ENCODE data around the gene LRCH1. TPM values are rescaled to one million over a fixed set of nuclear protein-coding genes. Genes with fewer than 3 reads are reported as not detected.

Gene LRCH1
- total RNA-seq, 1 experiment from 2014 or later: 3.2 TPM

DNA sequence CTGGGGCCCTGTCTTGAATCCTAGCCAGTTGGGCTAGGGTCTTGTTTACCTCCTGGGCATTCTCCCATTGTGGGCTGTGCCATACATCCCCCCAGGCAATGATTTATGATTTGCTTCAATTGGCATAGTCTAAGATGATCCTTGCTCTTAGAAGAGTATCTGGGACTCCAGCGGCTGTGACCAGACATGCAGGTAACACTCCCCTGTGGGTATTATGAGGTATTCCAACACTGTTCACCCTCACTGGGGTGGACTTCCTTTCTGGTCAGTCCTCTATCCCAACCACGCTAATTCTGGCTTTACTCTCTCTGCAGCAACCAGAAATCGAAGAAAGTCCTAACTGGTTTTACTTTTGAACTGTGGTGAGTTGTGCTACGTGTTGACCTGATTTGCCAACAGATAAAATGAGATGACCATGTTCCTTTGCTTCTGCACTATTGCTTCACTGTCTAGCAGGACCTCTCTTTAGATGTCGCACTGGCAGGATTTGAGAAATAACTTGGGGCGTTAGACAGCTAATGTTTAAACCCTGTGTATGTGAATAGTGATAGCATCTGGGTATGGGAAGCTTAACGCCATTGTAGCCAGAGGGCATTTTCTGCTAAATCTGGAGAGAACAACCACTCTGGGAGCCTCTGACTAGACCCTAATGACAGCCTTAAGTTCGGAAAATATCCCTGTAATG lies 6.7 kb upstream of the LRCH1 start:
- DNase-seq: no peak
- Histone ChIP-seq H3K27me3 (ENCODE audit: control insufficient read depth, insufficient read depth, low read length) (no peaks in the 10 kb centered on the region), H3K36me3 (replicated peaks; ENCODE audit: control insufficient read depth, insufficient read depth, low read length) (no peaks in the 10 kb centered on the region), H3K4me3 (ENCODE audit: insufficient read depth, low read depth, low read length) (no peak overlapping the region)

DNA sequence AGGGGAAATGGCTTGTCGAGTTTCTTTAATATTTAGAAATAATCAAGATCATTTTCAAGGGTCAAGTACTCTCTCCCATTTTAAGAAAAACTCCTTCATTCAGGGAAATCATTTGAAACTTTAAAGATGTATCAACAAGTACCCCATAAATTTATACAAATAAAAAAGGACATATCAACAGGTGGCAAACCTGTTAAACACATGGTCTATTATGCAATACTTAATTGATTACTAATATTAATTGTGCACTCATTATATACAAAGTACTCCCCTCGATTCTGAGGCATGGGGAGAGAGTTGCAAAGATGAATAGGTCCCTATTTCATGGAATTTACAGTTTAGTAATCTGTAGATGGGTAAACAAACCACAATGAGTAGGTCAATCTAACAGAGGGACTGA lies 2.1 kb upstream of the LRCH1 start:
- H3K4me3 ChIP-seq (ENCODE audit: insufficient read depth, low read depth, low read length): no peak overlapping the region
- DNase-seq: no peak
- H3K27me3 ChIP-seq (ENCODE audit: control insufficient read depth, insufficient read depth, low read length): peaks cover 5% of the 10 kb centered on the region; the same call in 1 of the 2 replicates
- no peaks in the 10 kb centered on the region for H3K36me3 ChIP-seq (replicated peaks; ENCODE audit: control insufficient read depth, insufficient read depth, low read length)

DNA sequence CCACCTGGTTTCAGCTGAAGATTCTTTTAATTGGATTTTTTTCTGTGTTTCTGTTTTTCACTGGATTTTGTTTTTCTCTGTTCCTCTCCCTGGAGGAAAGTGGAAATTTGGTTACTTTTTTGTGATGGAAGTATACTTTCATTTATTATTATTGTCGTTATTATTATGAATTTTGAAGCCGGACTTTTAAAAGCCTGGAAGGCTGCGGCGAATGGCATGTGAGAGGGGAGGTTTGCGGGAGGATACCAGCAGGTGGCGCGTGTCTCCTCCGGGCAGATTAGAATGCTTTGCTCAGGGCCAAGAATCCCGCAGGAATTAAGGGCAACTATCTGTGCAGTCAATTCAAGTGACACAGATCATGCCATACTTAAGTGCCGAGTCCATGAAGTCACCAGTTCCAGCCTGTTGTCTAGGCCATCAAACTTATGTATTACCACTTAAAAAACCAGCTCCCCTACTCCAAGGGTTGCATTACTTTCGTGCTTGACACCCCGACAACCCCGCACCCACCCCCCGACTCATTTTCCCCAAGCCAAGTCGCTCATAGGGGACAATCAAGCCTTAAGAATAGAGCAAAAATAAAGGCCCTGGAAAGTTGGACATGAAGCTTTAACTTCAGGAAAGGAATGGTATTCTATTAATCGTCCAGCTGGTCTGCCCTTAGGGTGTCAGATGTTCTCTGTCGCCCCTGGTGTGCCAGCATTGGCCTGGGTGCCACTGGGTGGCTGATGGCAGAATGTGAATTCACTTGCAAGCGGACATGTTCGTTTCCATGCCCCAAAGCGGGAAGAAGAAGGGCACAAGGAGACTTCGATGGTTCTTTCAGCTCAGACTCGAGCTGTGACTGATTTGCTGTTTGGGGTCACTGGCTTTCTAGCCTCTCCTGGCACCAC lies 1.3 kb upstream of the LRCH1 start:
- DNase-seq: peak; percentile 71
- peaks cover 5% of the 10 kb centered on the region; the same call in 1 of the 2 replicates for H3K27me3 ChIP-seq (ENCODE audit: control insufficient read depth, insufficient read depth, low read length)
- peak overlapping the region; percentile 90; the same call in 1 of the 2 replicates for H3K4me3 ChIP-seq (ENCODE audit: insufficient read depth, low read depth, low read length)
- H3K36me3 ChIP-seq (replicated peaks; ENCODE audit: control insufficient read depth, insufficient read depth, low read length): no peaks in the 10 kb centered on the region

DNA sequence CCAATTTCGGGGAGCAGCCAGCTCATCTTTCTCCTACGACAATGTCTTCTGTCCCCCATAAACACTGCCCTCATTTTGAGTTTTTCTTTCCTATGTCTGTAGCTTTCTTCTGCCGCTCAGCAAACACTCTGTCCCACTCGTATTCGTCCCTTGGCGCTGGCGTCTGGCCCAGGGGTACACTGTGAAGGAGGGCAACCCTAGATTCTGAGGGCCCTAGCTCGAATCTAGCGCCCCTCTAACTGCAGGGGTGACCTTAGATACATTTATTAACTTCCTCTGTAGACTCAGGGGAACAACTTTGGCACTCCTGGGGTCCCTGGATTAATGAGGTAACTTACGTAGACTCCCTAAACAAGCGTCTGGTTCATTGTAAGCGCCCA lies 677 bp upstream of the LRCH1 start:
- H3K36me3 ChIP-seq (replicated peaks; ENCODE audit: control insufficient read depth, insufficient read depth, low read length): no peaks in the 10 kb centered on the region
- H3K4me3 ChIP-seq (ENCODE audit: insufficient read depth, low read depth, low read length): peak overlapping the region; percentile 90
- DNase-seq: no peak
- H3K27me3 ChIP-seq (ENCODE audit: control insufficient read depth, insufficient read depth, low read length): peaks cover 5% of the 10 kb centered on the region; the same call in 1 of the 2 replicates

DNA sequence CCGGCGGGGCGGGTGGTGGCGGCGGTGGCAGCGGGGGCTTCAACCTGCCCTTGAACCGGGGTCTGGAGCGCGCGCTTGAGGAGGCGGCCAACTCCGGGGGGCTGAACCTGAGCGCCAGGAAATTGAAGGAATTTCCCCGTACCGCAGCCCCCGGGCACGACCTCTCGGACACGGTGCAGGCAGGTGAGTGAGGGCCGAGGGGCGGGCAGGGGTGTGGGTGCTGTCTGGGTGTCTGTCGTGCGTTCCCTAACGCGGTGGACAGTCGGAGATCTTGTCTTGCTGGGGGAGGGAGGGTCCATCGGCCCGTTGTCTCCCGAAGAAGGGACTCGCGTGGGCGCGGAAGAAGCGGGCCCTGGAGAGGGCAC lies 533 bp downstream of the LRCH1 start:
- peaks cover 5% of the 10 kb centered on the region; the same call in 1 of the 2 replicates for H3K27me3 ChIP-seq (ENCODE audit: control insufficient read depth, insufficient read depth, low read length)
- peak; percentile 70 for DNase-seq
- H3K4me3 ChIP-seq (ENCODE audit: insufficient read depth, low read depth, low read length): peak overlapping the region; percentile 90
- no peaks in the 10 kb centered on the region for H3K36me3 ChIP-seq (replicated peaks; ENCODE audit: control insufficient read depth, insufficient read depth, low read length)

DNA sequence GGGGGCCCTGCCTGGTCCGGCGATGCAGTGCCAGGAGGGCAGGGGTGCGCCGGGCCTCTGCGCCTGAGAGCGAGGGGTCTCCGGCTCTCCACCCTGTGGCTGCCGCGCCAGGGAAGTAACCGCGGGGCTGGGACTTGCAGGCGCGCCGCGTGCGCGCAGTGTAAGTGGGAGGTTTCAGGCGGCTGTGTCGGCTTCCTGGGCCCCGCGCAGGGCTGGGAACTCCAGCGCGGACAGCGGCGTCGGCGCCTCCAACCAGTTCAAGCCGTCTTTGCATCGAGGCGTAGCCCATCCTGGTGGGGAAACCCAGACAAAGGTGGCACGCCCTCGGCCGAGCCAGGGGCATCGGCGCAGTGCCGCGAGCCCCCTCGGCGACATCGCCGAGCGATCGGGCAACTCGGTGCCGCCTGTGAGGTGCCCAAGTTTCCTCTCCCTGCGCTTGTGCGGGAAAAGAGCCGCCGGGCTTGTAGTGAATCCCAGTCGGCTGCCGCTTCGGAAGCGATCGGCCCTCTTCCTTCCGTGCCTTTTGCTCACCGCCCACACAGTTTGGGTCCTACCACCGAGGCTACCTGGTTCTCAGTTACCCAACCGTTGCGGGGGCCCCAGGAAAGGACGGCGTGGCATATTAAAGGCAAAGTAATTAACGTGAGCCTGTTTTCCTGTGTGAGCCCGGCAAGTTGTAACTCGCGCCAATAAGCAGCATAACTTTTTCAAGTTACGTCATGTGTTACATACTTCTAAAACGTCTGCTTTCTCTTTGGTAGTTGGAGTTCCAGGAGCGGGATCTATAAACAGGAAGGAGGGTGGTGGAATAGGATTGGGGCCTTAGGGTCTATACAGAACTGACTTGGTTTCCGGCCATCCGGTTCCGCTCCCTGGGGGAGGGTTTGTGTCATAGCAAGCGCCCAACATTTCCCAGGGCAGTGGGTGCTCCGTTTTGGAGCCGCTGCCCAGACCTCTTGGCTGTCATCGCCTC lies 1.2 kb downstream of the LRCH1 start:
- Histone ChIP-seq H3K36me3 (replicated peaks; ENCODE audit: control insufficient read depth, insufficient read depth, low read length) (no peaks in the 10 kb centered on the region), H3K4me3 (ENCODE audit: insufficient read depth, low read depth, low read length) (peak overlapping the region; percentile 90), H3K27me3 (ENCODE audit: control insufficient read depth, insufficient read depth, low read length) (peaks cover 5% of the 10 kb centered on the region; the same call in 1 of the 2 replicates)
- peak; percentile 73 for DNase-seq

DNA sequence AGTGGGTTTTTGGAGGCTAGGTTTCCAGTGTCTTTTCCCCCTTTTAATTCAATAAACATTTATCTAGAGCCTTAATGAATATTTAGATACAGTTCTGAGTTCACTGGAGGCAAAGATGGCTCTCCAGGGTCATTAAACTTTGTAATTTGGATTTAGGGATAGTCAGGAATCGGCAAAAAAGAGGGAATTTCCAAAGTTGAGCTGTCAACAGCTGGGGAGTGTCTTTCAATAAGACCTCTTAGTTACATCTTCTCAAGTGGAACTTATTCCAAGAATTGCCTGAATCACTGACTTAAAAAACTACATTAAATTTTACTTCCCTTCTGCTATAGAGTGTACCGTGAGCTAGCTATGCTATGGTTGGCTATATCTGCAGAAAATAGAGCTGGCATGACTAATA lies 2.0 kb downstream of the LRCH1 start:
- peaks cover 5% of the 10 kb centered on the region; the same call in 1 of the 2 replicates for H3K27me3 ChIP-seq (ENCODE audit: control insufficient read depth, insufficient read depth, low read length)
- no peaks in the 10 kb centered on the region for H3K36me3 ChIP-seq (replicated peaks; ENCODE audit: control insufficient read depth, insufficient read depth, low read length)
- peak overlapping the region; percentile 90 for H3K4me3 ChIP-seq (ENCODE audit: insufficient read depth, low read depth, low read length)
- no peak for DNase-seq

DNA sequence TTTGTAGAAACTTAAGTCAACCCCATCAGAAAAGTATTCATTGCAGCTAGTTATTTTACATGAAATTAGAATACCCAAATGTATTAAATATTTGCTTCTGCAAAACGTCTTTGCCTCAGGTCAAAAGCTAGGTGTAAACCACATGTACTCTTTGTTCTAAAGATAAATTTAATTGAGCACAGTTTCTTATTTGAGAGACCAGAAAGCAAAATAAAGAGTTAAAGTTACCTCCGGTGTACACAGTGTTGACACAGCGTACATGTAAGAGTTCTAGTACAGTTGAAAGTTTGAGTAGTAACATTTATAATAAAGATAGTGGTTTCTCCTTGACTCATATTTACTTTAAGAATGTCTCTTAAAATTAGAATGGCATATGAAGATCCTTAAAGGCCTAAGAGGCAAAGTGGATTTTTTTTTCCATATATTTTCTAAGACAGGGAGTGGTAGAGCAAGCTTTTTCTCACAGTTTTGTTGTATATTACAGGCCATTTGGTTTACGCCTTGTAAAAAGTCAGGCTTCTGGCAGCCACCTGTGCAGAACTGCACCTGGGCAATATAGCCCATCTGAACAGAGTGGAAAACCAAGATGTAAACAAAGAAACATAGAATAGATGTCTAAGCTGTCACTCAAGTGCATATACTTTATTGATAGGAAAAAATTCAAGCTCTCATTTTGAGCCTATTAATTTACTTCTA lies 2.9 kb downstream of the LRCH1 start:
- H3K36me3 ChIP-seq (replicated peaks; ENCODE audit: control insufficient read depth, insufficient read depth, low read length): no peaks in the 10 kb centered on the region
- H3K4me3 ChIP-seq (ENCODE audit: insufficient read depth, low read depth, low read length): no peak overlapping the region
- no peak for DNase-seq
- peaks cover 5% of the 10 kb centered on the region; the same call in 1 of the 2 replicates for H3K27me3 ChIP-seq (ENCODE audit: control insufficient read depth, insufficient read depth, low read length)

DNA sequence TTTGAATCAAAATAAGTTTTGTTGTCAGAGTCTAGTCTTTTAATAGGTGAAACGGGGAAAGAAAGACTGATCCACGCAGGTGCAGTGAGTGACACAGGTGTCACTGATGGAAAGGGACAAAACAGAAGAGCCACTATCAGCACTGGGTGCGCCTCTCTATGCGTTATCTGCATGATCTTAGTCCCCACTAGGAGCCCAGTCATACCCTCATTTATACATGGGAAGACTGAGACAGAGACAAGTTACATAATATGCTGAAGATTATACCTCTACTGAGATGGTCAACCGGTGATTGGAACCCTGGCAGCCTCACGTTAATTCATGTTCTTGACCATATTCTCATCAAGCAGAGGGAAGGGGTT lies 3.4 kb downstream of the LRCH1 start:
- no peak overlapping the region for H3K4me3 ChIP-seq (ENCODE audit: insufficient read depth, low read depth, low read length)
- DNase-seq: no peak
- no peaks in the 10 kb centered on the region for H3K36me3 ChIP-seq (replicated peaks; ENCODE audit: control insufficient read depth, insufficient read depth, low read length)
- H3K27me3 ChIP-seq (ENCODE audit: control insufficient read depth, insufficient read depth, low read length): peaks cover 5% of the 10 kb centered on the region; the same call in 1 of the 2 replicates

DNA sequence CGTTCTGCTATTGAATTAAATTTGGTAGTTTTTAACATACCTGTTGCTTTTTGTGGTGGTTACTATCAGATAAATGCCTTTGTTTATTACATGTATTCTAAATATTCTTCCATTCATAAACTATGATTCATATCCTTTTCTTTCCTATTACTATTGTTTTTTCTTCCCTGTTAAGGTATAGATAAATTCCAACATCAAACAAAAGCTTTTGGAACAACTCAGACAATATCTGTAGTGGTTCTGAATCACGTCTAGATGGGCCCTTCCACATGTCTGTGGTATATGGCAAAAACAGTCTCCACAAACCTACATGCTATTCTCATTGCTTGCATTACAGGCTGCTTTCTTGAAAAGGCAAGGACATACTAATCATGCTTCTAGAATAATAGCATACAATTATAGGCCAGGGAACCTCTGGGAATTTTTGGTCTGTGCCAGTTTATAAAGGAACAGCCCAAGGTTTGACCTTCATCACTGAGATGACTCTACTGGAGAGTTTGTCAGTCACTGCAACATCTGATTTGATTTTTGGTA lies 6.4 kb downstream of the LRCH1 start:
- no peaks in the 10 kb centered on the region for H3K27me3 ChIP-seq (ENCODE audit: control insufficient read depth, insufficient read depth, low read length)
- H3K36me3 ChIP-seq (replicated peaks; ENCODE audit: control insufficient read depth, insufficient read depth, low read length): no peaks in the 10 kb centered on the region
- no peak for DNase-seq
- H3K4me3 ChIP-seq (ENCODE audit: insufficient read depth, low read depth, low read length): no peak overlapping the region

DNA sequence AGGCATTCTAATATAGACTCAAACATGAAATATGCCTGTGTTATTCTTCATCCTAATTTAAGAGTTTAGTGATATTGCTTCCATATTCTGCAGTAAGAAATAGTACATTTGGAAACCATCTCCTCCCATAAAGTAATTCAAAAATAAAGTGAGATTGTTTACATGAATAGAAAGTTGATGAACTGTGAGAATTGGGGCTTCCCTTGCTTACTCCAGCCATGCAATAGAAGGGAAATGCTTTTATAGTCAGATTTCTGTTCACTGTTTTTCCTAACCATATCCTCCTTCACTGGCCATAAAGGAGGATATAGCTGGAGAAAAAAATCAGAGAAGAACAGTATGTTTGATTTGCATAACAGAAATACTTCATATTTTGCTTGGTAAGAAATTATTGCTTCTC lies 7.8 kb downstream of the LRCH1 start:
- Histone ChIP-seq H3K27me3 (ENCODE audit: control insufficient read depth, insufficient read depth, low read length) (no peaks in the 10 kb centered on the region), H3K36me3 (replicated peaks; ENCODE audit: control insufficient read depth, insufficient read depth, low read length) (no peaks in the 10 kb centered on the region), H3K4me3 (ENCODE audit: insufficient read depth, low read depth, low read length) (no peak overlapping the region)
- DNase-seq: no peak

DNA sequence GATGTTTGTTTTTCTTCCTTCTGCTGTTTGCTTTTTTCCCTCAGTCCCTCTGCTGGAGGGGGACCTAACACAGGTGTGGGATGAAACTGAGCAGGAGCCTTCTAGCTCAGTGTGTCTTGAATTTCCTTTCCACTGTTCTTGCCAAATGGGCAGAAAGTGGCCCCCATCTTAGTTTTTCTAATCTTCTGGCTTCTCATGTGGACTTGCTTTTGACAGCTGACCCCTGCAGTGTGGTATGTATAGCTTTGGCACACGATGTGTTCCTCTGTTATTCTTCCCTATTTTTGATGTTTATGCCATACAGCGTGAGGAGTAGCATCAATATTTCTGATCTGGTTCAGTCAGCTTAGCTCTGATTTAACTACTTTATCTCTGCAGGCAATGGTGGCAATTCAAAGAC lies 8.3 kb downstream of the LRCH1 start:
- H3K27me3 ChIP-seq (ENCODE audit: control insufficient read depth, insufficient read depth, low read length): no peaks in the 10 kb centered on the region
- DNase-seq: no peak
- no peaks in the 10 kb centered on the region for H3K36me3 ChIP-seq (replicated peaks; ENCODE audit: control insufficient read depth, insufficient read depth, low read length)
- H3K4me3 ChIP-seq (ENCODE audit: insufficient read depth, low read depth, low read length): no peak overlapping the region

DNA sequence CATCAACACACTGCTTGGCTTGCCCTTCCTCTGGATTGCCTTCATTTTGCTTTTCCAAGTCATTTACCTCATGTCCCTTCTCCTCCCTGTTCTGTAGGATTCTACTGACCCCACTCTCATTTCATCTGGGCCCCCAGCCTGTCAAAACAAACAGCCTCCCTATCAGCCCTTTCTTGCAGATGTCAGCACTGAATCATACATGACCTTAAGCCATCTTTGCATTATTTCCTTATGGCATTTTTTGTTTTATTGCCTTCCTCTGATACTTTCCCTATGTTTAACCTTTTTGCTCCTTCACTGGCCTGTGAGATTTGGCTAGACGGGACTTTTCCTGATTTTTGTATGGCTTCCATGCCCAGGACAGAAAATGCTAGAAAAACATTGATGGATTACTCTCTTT lies 8.7 kb downstream of the LRCH1 start:
- no peaks in the 10 kb centered on the region for H3K36me3 ChIP-seq (replicated peaks; ENCODE audit: control insufficient read depth, insufficient read depth, low read length)
- H3K4me3 ChIP-seq (ENCODE audit: insufficient read depth, low read depth, low read length): no peak overlapping the region
- DNase-seq: no peak
- H3K27me3 ChIP-seq (ENCODE audit: control insufficient read depth, insufficient read depth, low read length): no peaks in the 10 kb centered on the region

DNA sequence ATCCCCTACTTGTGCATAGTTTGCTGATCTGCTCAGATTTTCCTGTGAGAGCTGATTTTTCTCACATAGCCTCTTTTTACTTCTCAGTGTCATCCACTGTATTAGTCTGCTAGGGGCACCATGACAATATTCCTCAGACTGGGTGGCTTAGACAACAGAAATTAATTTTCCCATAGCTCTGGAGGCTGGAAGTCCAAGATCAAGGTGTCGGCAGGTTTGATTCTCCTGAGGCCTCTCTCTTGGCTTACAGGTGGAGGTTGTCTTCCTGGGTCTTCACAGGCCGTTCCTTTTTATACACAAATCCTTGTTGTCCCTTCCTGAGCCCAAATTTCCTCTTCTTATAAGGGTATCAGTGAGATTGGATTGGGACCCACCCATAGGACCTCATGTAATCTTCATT lies 9.2 kb downstream of the LRCH1 start:
- Histone ChIP-seq H3K27me3 (ENCODE audit: control insufficient read depth, insufficient read depth, low read length) (no peaks in the 10 kb centered on the region), H3K36me3 (replicated peaks; ENCODE audit: control insufficient read depth, insufficient read depth, low read length) (no peaks in the 10 kb centered on the region), H3K4me3 (ENCODE audit: insufficient read depth, low read depth, low read length) (no peak overlapping the region)
- DNase-seq: no peak

Measured in H7 (cell line).